KMS-11 (cell line): ENCODE measurements around the gene CWC22.
A peak's percentile ranks its signal among the peaks of the same experiment; 100 is the strongest.
"Not testable (repeated sequence)": the region's sequence is repeated elsewhere in the genome, so short reads cannot be mapped to it uniquely, and the experiment has no call there.

Experiments
- H2AFZ ChIP-seq: fragments of 200-600 bp; sonication (generic); 2 replicates; pipeline ENCODE4 v1.6.1; 2016; ENCODE audit warnings: antibody characterized with exemption, mixed run types, low read depth
- H3K27ac ChIP-seq: fragments of 200-600 bp; sonication (generic); 2 replicates; pipeline ENCODE4 v1.6.1; 2016; ENCODE audit warnings: mild to moderate bottlenecking, mixed run types
- H3K27me3 ChIP-seq: fragments of 200-600 bp; sonication (generic); 2 replicates; pipeline ENCODE4 v1.6.1; 2017; ENCODE audit warnings: mild to moderate bottlenecking, low read depth, mixed run types, moderate library complexity; ENCODE audit not compliant: insufficient read depth
- H3K36me3 ChIP-seq: fragments of 200-600 bp; sonication (generic); 2 replicates; pipeline ENCODE4 v1.6.1; 2017; ENCODE audit warnings: mild to moderate bottlenecking, mixed run types; ENCODE audit not compliant: insufficient read depth
- H3K4me1 ChIP-seq: fragments of 200-600 bp; sonication (generic); 2 replicates; pipeline ENCODE4 v1.6.1; 2016; ENCODE audit warnings: mild to moderate bottlenecking, low read depth, mixed run types; ENCODE audit not compliant: poor library complexity, severe bottlenecking
- H3K4me2 ChIP-seq: fragments of 200-600 bp; sonication (generic); 2 replicates; pipeline ENCODE4 v1.7.0; 2016; ENCODE audit warnings: mild to moderate bottlenecking, mixed run types
- H3K4me3 ChIP-seq: fragments of 200-600 bp; sonication (generic); IDR thresholded peaks from 2 replicates; pipeline ENCODE4 v1.6.1; 2017; ENCODE audit warnings: low read depth, low read length, mixed read lengths; ENCODE audit not compliant: insufficient read depth
- H3K79me2 ChIP-seq: fragments of 200-600 bp; sonication (generic); 2 replicates; pipeline ENCODE4 v1.6.1; 2016; ENCODE audit warnings: low read depth, mixed run types; ENCODE audit not compliant: insufficient read depth
- H3K9ac ChIP-seq: fragments of 200-600 bp; sonication (generic); 2 replicates; pipeline ENCODE4 v1.6.1; 2016; ENCODE audit warnings: mild to moderate bottlenecking, mixed run types
- H4K20me1 ChIP-seq: fragments of 200-600 bp; sonication (generic); 2 replicates; pipeline ENCODE4 v1.6.1; 2016; ENCODE audit warnings: mild to moderate bottlenecking, mixed run types; ENCODE audit not compliant: insufficient read depth
- TF ChIP-seq, protein P1 (sequence below): fragments of 200-600 bp; sonication (generic); conservative IDR thresholded peaks from 2 replicates; pipeline ENCODE4 v1.6.1; 2017; ENCODE audit warnings: low read depth, mild to moderate bottlenecking, antibody characterized with exemption, low read length, moderate library complexity, mixed read lengths

The CWC22 gene

DNA sequence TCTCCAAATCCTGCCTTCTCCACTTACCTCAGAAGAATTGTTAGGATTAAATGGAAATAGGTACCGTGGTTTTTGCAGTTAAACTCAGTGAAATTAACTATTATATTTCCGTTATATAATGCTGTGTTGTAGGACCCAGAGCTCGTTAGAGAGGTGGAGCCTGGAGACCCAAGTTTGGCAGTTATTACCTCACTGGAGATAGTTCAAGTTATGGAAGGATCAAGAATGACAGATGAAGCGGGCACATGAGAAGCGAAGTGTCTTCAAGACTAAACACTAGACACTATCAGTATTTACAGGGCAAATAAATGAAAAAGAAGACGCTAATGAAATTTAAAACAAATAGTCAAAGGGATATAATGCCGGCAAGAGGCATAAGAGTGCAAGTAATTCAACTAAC lies 866 bp downstream of the CWC22 start:
- H3K9ac ChIP-seq: peak overlapping the region; percentile 90
- peaks cover 34% of the 10 kb centered on the region for H3K79me2 ChIP-seq
- peaks cover 18% of the 10 kb centered on the region for H3K4me1 ChIP-seq
- no peaks in the 10 kb centered on the region for H4K20me1 ChIP-seq
- peak overlapping the region; percentile 83 for H3K27ac ChIP-seq
- H3K36me3 ChIP-seq: no peaks in the 10 kb centered on the region
- H3K4me3 ChIP-seq: peak overlapping the region; percentile 98
- TF ChIP-seq, protein P1, sequence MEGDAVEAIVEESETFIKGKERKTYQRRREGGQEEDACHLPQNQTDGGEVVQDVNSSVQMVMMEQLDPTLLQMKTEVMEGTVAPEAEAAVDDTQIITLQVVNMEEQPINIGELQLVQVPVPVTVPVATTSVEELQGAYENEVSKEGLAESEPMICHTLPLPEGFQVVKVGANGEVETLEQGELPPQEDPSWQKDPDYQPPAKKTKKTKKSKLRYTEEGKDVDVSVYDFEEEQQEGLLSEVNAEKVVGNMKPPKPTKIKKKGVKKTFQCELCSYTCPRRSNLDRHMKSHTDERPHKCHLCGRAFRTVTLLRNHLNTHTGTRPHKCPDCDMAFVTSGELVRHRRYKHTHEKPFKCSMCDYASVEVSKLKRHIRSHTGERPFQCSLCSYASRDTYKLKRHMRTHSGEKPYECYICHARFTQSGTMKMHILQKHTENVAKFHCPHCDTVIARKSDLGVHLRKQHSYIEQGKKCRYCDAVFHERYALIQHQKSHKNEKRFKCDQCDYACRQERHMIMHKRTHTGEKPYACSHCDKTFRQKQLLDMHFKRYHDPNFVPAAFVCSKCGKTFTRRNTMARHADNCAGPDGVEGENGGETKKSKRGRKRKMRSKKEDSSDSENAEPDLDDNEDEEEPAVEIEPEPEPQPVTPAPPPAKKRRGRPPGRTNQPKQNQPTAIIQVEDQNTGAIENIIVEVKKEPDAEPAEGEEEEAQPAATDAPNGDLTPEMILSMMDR: no peak
- no peaks in the 10 kb centered on the region for H3K27me3 ChIP-seq
- H2AFZ ChIP-seq: peak overlapping the region; percentile 79
- H3K4me2 ChIP-seq: peak overlapping the region; percentile 99

DNA sequence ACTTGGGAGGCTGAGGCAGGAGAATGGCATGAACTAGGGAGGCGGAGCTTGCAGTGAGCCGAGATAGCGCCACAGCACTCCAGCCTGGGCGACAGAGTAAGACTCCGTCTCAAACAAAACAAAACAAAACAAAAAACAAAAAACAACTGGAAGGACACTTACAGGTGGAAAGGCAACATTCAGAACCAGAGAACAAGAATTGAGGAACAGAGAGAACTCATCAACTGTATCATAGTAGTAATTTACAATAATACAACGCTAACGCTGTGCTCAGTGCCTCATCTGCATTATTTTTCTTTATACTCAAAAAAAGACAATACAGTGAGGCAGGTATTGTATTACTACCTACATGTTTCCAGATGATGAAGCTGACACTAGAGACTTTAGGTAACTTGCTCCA lies 1.6 kb downstream of the CWC22 start:
- H3K4me2 ChIP-seq: peak overlapping the region; percentile 99; the same call in 1 of the 2 replicates
- H3K9ac ChIP-seq, H2AFZ ChIP-seq, H3K4me3 ChIP-seq, H3K36me3 ChIP-seq, H3K27me3 ChIP-seq, H3K27ac ChIP-seq, H4K20me1 ChIP-seq: not testable (repeated sequence)
- H3K79me2 ChIP-seq: peaks cover 34% of the 10 kb centered on the region
- H3K4me1 ChIP-seq: peaks cover 22% of the 10 kb centered on the region

DNA sequence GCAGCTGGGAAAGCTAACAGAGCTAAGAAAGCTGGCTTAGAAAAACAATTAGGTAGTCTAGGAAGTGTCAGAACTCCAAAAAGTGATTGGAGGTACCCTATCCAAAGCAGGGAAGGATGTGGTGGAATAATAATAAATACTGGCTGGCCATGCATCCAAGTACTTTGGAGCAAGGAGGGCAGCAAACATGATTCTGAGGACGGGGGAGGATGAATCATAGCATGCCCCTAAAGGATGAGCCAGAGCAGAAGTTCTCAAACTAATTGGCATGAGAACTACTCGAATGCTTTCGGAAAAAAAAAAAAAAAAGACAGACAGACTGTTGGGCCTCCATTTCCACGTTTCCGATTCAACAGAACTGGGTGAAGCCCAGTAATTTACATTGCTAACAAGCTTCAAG lies 2.4 kb downstream of the CWC22 start:
- H3K27ac ChIP-seq: no peak overlapping the region
- no peaks in the 10 kb centered on the region for H3K27me3 ChIP-seq
- no peaks in the 10 kb centered on the region for H3K36me3 ChIP-seq
- TF ChIP-seq, protein P1: no peak
- peaks cover 22% of the 10 kb centered on the region for H3K4me1 ChIP-seq
- H4K20me1 ChIP-seq: no peaks in the 10 kb centered on the region
- no peak overlapping the region for H2AFZ ChIP-seq
- no peak overlapping the region for H3K9ac ChIP-seq
- H3K4me3 ChIP-seq: no peak overlapping the region
- H3K4me2 ChIP-seq: no peak overlapping the region
- peaks cover 38% of the 10 kb centered on the region for H3K79me2 ChIP-seq

DNA sequence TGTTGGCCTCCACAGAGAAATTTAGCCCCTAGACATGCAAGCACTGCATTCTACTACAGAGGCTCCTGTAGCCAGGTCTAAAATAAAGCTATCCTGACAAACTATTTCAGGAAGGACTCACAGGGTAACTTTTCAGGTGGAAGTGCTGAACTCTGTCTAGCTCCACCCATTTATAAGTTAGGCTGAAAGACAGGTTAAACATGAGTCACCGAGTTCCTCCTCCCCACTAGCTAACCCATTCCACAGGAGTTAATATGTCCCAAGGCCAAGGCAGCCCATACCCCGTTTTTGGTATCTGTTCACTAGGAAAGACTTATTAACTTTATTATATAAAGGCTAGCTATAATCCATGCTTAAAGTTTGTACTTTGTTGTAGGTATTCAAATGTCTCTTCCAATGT lies 3.5 kb downstream of the CWC22 start:
- no peaks in the 10 kb centered on the region for H3K36me3 ChIP-seq
- H3K27me3 ChIP-seq: no peaks in the 10 kb centered on the region
- no peaks in the 10 kb centered on the region for H4K20me1 ChIP-seq
- no peak overlapping the region for H3K4me2 ChIP-seq
- H3K4me3 ChIP-seq: no peak overlapping the region
- no peak overlapping the region for H3K27ac ChIP-seq
- no peak overlapping the region for H3K9ac ChIP-seq
- H2AFZ ChIP-seq: no peak overlapping the region
- H3K79me2 ChIP-seq: peaks cover 47% of the 10 kb centered on the region
- TF ChIP-seq, protein P1: no peak
- H3K4me1 ChIP-seq: peaks cover 22% of the 10 kb centered on the region

DNA sequence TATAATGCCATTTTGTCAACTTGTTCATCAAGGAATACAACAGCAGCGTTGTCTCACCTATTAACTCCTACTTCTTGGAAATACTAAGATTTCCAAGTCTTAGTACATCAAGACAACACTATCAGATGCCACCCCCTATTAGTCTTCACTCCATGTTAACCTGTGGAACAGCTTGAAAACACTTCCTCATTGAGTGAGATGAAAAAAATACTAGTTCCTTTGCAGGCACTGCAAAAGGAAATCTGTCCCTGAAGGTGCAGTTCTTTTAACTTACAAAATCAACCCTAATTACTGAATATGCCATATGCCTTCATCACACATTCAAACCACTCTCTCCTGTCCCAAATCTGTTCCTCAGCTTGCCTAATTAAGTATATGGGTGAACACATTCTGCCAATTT lies 4.0 kb downstream of the CWC22 start:
- H4K20me1 ChIP-seq: no peaks in the 10 kb centered on the region
- no peaks in the 10 kb centered on the region for H3K27me3 ChIP-seq
- no peak overlapping the region for H3K4me3 ChIP-seq
- H3K9ac ChIP-seq: no peak overlapping the region
- H3K4me2 ChIP-seq: no peak overlapping the region
- H3K79me2 ChIP-seq: peaks cover 51% of the 10 kb centered on the region
- TF ChIP-seq, protein P1: no peak
- no peaks in the 10 kb centered on the region for H3K36me3 ChIP-seq
- H3K27ac ChIP-seq: no peak overlapping the region
- no peak overlapping the region for H2AFZ ChIP-seq
- peaks cover 22% of the 10 kb centered on the region for H3K4me1 ChIP-seq
